Measurements from ENCODE around the gene UCP3. TPM values are rescaled to one million over a fixed set of nuclear protein-coding genes. Genes with fewer than 3 reads are reported as not detected.

UCP3 gene
- total RNA-seq, 2 experiments from 2014 or later = 2.4 to 3.2 TPM

GRCh38 chr11:73963861-73964260 is 45.0 kb downstream of the UCP3 start:
- no peaks in the 10 kb centered on the region for H3K9me3 ChIP-seq (ENCODE audit: low read length)
- H3K36me3 ChIP-seq (ENCODE audit: insufficient read depth, low read length) = no peaks in the 10 kb centered on the region
- peak overlapping the region; percentile 14; the same call in 1 of the 2 replicates for H3K4me2 ChIP-seq (ENCODE audit: low read length)
- CTCF ChIA-PET (ENCODE audit: unreplicated experiment) = interaction anchor here (0.7 kb wide), 1 partner anchor 104 kb away, joined by 3 read pairs; no protein-coding TSS in a partner anchor
- TF ChIP-seq, protein P1, sequence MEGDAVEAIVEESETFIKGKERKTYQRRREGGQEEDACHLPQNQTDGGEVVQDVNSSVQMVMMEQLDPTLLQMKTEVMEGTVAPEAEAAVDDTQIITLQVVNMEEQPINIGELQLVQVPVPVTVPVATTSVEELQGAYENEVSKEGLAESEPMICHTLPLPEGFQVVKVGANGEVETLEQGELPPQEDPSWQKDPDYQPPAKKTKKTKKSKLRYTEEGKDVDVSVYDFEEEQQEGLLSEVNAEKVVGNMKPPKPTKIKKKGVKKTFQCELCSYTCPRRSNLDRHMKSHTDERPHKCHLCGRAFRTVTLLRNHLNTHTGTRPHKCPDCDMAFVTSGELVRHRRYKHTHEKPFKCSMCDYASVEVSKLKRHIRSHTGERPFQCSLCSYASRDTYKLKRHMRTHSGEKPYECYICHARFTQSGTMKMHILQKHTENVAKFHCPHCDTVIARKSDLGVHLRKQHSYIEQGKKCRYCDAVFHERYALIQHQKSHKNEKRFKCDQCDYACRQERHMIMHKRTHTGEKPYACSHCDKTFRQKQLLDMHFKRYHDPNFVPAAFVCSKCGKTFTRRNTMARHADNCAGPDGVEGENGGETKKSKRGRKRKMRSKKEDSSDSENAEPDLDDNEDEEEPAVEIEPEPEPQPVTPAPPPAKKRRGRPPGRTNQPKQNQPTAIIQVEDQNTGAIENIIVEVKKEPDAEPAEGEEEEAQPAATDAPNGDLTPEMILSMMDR (conservative IDR thresholded peaks at IDR 0.05; ENCODE audit: low read length) = no peak
- TF ChIP-seq EZH2phosphoT487 (IDR thresholded peaks at IDR 0.05; ENCODE audit: borderline replicate concordance, low read depth, low read length) = no peak
- no peaks in the 10 kb centered on the region for H3K79me2 ChIP-seq (ENCODE audit: insufficient read depth, low read depth, low read length)
- no peaks in the 10 kb centered on the region for H4K20me1 ChIP-seq (ENCODE audit: insufficient read depth, low read length)
- no peak for DNase-seq (ENCODE audit: low spot score)
- H3K27ac ChIP-seq (ENCODE audit: low read depth, low read length, poor library complexity, severe bottlenecking) = no peak overlapping the region
- H2AFZ ChIP-seq (ENCODE audit: low read length) = peak overlapping the region; percentile 33; the same call in 1 of the 2 replicates
- POLR2A ChIA-PET = interaction anchor here (0.8 kb wide), 1 partner anchor 34 kb away, joined by 3 read pairs; no protein-coding TSS in a partner anchor
- H3K4me3 ChIP-seq (ENCODE audit: low read depth, low read length, poor library complexity, severe bottlenecking) = no peak overlapping the region
- intact Hi-C loops (cut with micrococcal nuclease; ENCODE audit: unreplicated experiment) = loop anchor here (1.0 to 5.0 kb wide), 6 partner anchors 68 to 483 kb away; partner anchors contain the start of genes C2CD3 and PPME1
- H3K9me2 ChIP-seq (ENCODE audit: insufficient read depth, low read length) = no peaks in the 10 kb centered on the region
- peaks cover 9% of the 10 kb centered on the region for H3K4me1 ChIP-seq (ENCODE audit: insufficient read depth, low read length, poor library complexity, severe bottlenecking)
- no TSS peak for BruUV-seq (replicated peaks)

GRCh38 chr11:73962101-73962705 is 46.7 kb downstream of the UCP3 start:
- no peaks in the 10 kb centered on the region for H4K20me1 ChIP-seq (ENCODE audit: insufficient read depth, low read length)
- CTCF ChIA-PET (ENCODE audit: unreplicated experiment) = no interaction called here
- H3K36me3 ChIP-seq (ENCODE audit: insufficient read depth, low read length) = no peaks in the 10 kb centered on the region
- no peaks in the 10 kb centered on the region for H3K9me2 ChIP-seq (ENCODE audit: insufficient read depth, low read length)
- H2AFZ ChIP-seq (ENCODE audit: low read length) = no peak overlapping the region
- H3K4me3 ChIP-seq (ENCODE audit: low read depth, low read length, poor library complexity, severe bottlenecking) = no peak overlapping the region
- no TSS peak for BruUV-seq (replicated peaks)
- H3K4me2 ChIP-seq (ENCODE audit: low read length) = no peak overlapping the region
- no peak overlapping the region for H3K27ac ChIP-seq (ENCODE audit: low read depth, low read length, poor library complexity, severe bottlenecking)
- no peaks in the 10 kb centered on the region for H3K9me3 ChIP-seq (ENCODE audit: low read length)
- POLR2A ChIA-PET = no interaction called here
- H3K79me2 ChIP-seq (ENCODE audit: insufficient read depth, low read depth, low read length) = no peaks in the 10 kb centered on the region
- DNase-seq (ENCODE audit: low spot score) = no peak
- intact Hi-C loops (cut with micrococcal nuclease; ENCODE audit: unreplicated experiment) = loop anchor here (5.0 kb wide), 4 partner anchors 70 to 485 kb away; partner anchors contain the start of genes C2CD3 and PPME1
- peaks cover 13% of the 10 kb centered on the region for H3K4me1 ChIP-seq (ENCODE audit: insufficient read depth, low read length, poor library complexity, severe bottlenecking)
- TF ChIP-seq EZH2phosphoT487 (IDR thresholded peaks at IDR 0.05; ENCODE audit: borderline replicate concordance, low read depth, low read length) = no peak
- TF ChIP-seq, protein P1 (conservative IDR thresholded peaks at IDR 0.05; ENCODE audit: low read length) = no peak

DNA sequence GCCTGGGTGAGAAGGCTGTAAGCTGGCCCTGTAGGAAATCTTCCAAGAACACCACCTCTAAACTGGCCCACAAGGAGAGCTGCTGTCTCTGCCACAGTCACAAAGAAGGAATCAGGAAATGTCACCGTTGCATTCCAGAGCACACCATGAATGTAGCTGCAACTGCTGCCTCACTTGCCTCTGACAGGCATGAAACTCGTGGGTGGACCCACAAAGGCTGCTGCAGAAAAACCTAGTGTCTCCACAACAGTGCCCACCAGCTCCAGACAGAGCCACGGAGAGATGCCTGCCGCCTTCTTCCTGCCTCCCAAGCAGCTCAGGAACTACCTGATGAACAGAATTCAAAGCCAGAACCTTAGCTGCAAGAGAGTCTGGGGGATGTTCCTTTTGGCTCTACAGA is 47.6 kb downstream of the UCP3 start:
- no TSS peak for BruUV-seq (replicated peaks)
- DNase-seq (ENCODE audit: low spot score) = no peak
- CTCF ChIA-PET (ENCODE audit: unreplicated experiment) = no interaction called here
- POLR2A ChIA-PET = interaction anchor here (0.6 kb wide), 2 partner anchors 181 to 483 kb away, joined by 3 to 4 read pairs; no protein-coding TSS in a partner anchor
- H3K4me2 ChIP-seq (ENCODE audit: low read length) = no peak overlapping the region
- H4K20me1 ChIP-seq (ENCODE audit: insufficient read depth, low read length) = no peaks in the 10 kb centered on the region
- no peak overlapping the region for H2AFZ ChIP-seq (ENCODE audit: low read length)
- no peaks in the 10 kb centered on the region for H3K79me2 ChIP-seq (ENCODE audit: insufficient read depth, low read depth, low read length)
- H3K9me3 ChIP-seq (ENCODE audit: low read length) = no peaks in the 10 kb centered on the region
- H3K4me3 ChIP-seq (ENCODE audit: low read depth, low read length, poor library complexity, severe bottlenecking) = no peak overlapping the region
- no peak for TF ChIP-seq EZH2phosphoT487 (IDR thresholded peaks at IDR 0.05; ENCODE audit: borderline replicate concordance, low read depth, low read length)
- TF ChIP-seq, protein P1 (conservative IDR thresholded peaks at IDR 0.05; ENCODE audit: low read length) = no peak
- peaks cover 13% of the 10 kb centered on the region for H3K4me1 ChIP-seq (ENCODE audit: insufficient read depth, low read length, poor library complexity, severe bottlenecking)
- intact Hi-C loops (cut with micrococcal nuclease; ENCODE audit: unreplicated experiment) = loop anchor here (5.0 kb wide), 4 partner anchors 71 to 486 kb away; partner anchors contain the start of genes C2CD3 and PPME1
- H3K27ac ChIP-seq (ENCODE audit: low read depth, low read length, poor library complexity, severe bottlenecking) = no peak overlapping the region
- H3K36me3 ChIP-seq (ENCODE audit: insufficient read depth, low read length) = no peaks in the 10 kb centered on the region
- H3K9me2 ChIP-seq (ENCODE audit: insufficient read depth, low read length) = no peaks in the 10 kb centered on the region
